ENCODE results near the gene KIF21B. TPM values are rescaled to one million over a fixed set of nuclear protein-coding genes. Genes with fewer than 3 reads are reported as not detected.
A peak's percentile ranks its signal among the peaks of the same experiment; 100 is the strongest.

KIF21B gene
- total and polyA plus RNA-seq, 4 experiments from 2014 or later: 0.55 to 94.7 (median 50.4) TPM

DNA sequence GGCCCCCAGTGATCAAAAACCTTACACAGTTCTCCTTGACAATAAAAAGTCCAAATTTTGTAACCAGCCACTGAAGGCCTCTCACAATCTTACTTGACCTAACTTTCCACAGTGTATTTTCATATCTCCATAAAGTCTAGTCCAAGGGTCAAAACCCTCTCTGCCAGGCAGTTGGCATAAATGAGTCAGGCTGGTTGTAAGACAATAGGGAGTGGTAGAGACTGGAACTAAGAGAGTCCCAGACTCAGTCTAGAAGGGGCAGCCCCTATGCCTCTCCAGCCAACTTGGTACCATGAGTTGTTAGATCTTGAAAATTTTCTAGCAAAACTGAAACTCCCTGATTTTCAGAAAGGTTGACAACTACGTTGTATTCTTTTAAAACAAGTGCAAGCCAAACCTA is 21.0 kb downstream of the KIF21B start:
- Mint-ChIP-seq H3K4me3 (no peak overlapping the region), H3K9me3 (no peaks in the 10 kb centered on the region), H3K27ac (peak overlapping the region in 2 of 7 donors; percentile 43 to 51), H3K4me1 (peaks cover 0 to 7% (median 2%) of the 10 kb centered on the region in 4 donors), H3K27me3 (no peaks in the 10 kb centered on the region), H3K36me3 (peaks cover 41 to 70% of the 10 kb centered on the region in 2 donors)
- ChIA-PET CTCF (ENCODE audit: partially characterized antibody) (interaction anchor here (0.6 kb wide), 1 partner anchor 23 kb away, joined by 3 read pairs; no protein-coding TSS in a partner anchor), POLR2A (ENCODE audit: partially characterized antibody) (interaction anchor here (1.1 kb wide), 1 partner anchor 15 kb away, joined by 3 read pairs; no protein-coding TSS in a partner anchor)
- peaks cover 75% of the 10 kb centered on the region for H3K36me3 ChIP-seq (ENCODE audit: insufficient read depth, low read length)
- H3K27ac ChIP-seq (ENCODE audit: low read depth, low read length): no peak overlapping the region
- no peaks in the 10 kb centered on the region for H3K27me3 ChIP-seq (ENCODE audit: insufficient read depth, low read length)
- no peaks in the 10 kb centered on the region for H3K9me3 ChIP-seq (ENCODE audit: control insufficient read depth in 1 of 2, low read length in 2 of 2)
- H3K4me3 ChIP-seq (ENCODE audit: low read length in 2 of 2): no peak overlapping the region
- H3K4me1 ChIP-seq (ENCODE audit: insufficient read depth, low read length): peaks cover 3% of the 10 kb centered on the region
- DNase-seq: no peak
- intact Hi-C loops (cut with micrococcal nuclease): no loop called here

GRCh38 chr1:201001962-201002361 is 21.6 kb downstream of the KIF21B start:
- intact Hi-C loops (cut with micrococcal nuclease): no loop called here
- no peak overlapping the region for H3K4me3 Mint-ChIP-seq
- H3K27me3 Mint-ChIP-seq: no peaks in the 10 kb centered on the region
- peaks cover 45 to 75% of the 10 kb centered on the region in 2 donors for H3K36me3 Mint-ChIP-seq
- no peak for DNase-seq
- no peak overlapping the region for H3K27ac ChIP-seq (ENCODE audit: low read depth, low read length)
- no peaks in the 10 kb centered on the region for H3K27me3 ChIP-seq (ENCODE audit: insufficient read depth, low read length)
- ChIA-PET CTCF (ENCODE audit: partially characterized antibody) (interaction anchor here (0.6 kb wide), 1 partner anchor 22 kb away, joined by 3 read pairs; no protein-coding TSS in a partner anchor), POLR2A (ENCODE audit: partially characterized antibody) (interaction anchor here (1.1 kb wide), 1 partner anchor 15 kb away, joined by 3 read pairs; no protein-coding TSS in a partner anchor)
- peaks cover 77% of the 10 kb centered on the region for H3K36me3 ChIP-seq (ENCODE audit: insufficient read depth, low read length)
- peaks cover 0 to 9% (median 2%) of the 10 kb centered on the region in 4 donors for H3K4me1 Mint-ChIP-seq
- H3K4me3 ChIP-seq (ENCODE audit: low read length in 2 of 2): no peak overlapping the region
- no peaks in the 10 kb centered on the region for H3K4me1 ChIP-seq (ENCODE audit: insufficient read depth, low read length)
- H3K9me3 Mint-ChIP-seq: no peaks in the 10 kb centered on the region
- peak overlapping the region in 3 of 7 donors; percentile 32 to 43 (median 43) for H3K27ac Mint-ChIP-seq
- H3K9me3 ChIP-seq (ENCODE audit: control insufficient read depth in 1 of 2, low read length in 2 of 2): no peaks in the 10 kb centered on the region

GRCh38 chr1:201000391-201000790 is 23.1 kb downstream of the KIF21B start:
- H3K4me3 Mint-ChIP-seq: no peak overlapping the region
- H3K27ac Mint-ChIP-seq: no peak overlapping the region
- no peak for DNase-seq
- Histone ChIP-seq H3K4me1 (ENCODE audit: insufficient read depth, low read length) (no peaks in the 10 kb centered on the region), H3K36me3 (ENCODE audit: insufficient read depth, low read length) (peaks cover 82% of the 10 kb centered on the region), H3K27ac (ENCODE audit: low read depth, low read length) (no peak overlapping the region), H3K27me3 (ENCODE audit: insufficient read depth, low read length) (no peaks in the 10 kb centered on the region), H3K4me3 (ENCODE audit: low read length in 2 of 2) (no peak overlapping the region), H3K9me3 (ENCODE audit: control insufficient read depth in 1 of 2, low read length in 2 of 2) (no peaks in the 10 kb centered on the region)
- no peaks in the 10 kb centered on the region for H3K9me3 Mint-ChIP-seq
- H3K27me3 Mint-ChIP-seq: no peaks in the 10 kb centered on the region
- intact Hi-C loops (cut with micrococcal nuclease): no loop called here
- H3K36me3 Mint-ChIP-seq: peaks cover 54 to 91% of the 10 kb centered on the region in 2 donors
- H3K4me1 Mint-ChIP-seq: peaks cover 0 to 7% (median 3%) of the 10 kb centered on the region in 4 donors
- ChIA-PET CTCF (ENCODE audit: partially characterized antibody) (interaction anchor here (1.8 to 1.9 kb wide), 2 partner anchors 21 to 28 kb away, joined by 5 to 9 read pairs; no protein-coding TSS in a partner anchor), POLR2A (ENCODE audit: partially characterized antibody) (no interaction called here)

GRCh38 chr1:200999667-201000066 is 23.8 kb downstream of the KIF21B start:
- intact Hi-C loops (cut with micrococcal nuclease): no loop called here
- Histone ChIP-seq H3K27me3 (ENCODE audit: insufficient read depth, low read length) (no peaks in the 10 kb centered on the region), H3K27ac (ENCODE audit: low read depth, low read length) (no peak overlapping the region), H3K4me1 (ENCODE audit: insufficient read depth, low read length) (no peaks in the 10 kb centered on the region), H3K9me3 (ENCODE audit: control insufficient read depth in 1 of 2, low read length in 2 of 2) (no peaks in the 10 kb centered on the region), H3K36me3 (ENCODE audit: insufficient read depth, low read length) (peaks cover 82% of the 10 kb centered on the region), H3K4me3 (ENCODE audit: low read length in 2 of 2) (no peak overlapping the region)
- Mint-ChIP-seq H3K4me1 (peaks cover 0 to 7% (median 3%) of the 10 kb centered on the region in 4 donors), H3K27me3 (no peaks in the 10 kb centered on the region), H3K27ac (peak overlapping the region in 1 of 7 donors; percentile 35), H3K9me3 (no peaks in the 10 kb centered on the region), H3K36me3 (peaks cover 54 to 93% of the 10 kb centered on the region in 2 donors), H3K4me3 (no peak overlapping the region)
- ChIA-PET POLR2A (ENCODE audit: partially characterized antibody) (no interaction called here), CTCF (ENCODE audit: partially characterized antibody) (interaction anchor here (1.8 to 1.9 kb wide), 2 partner anchors 20 to 27 kb away, joined by 5 to 9 read pairs; no protein-coding TSS in a partner anchor)
- DNase-seq: no peak

GRCh38 chr1:200998323-200998722 is 25.2 kb downstream of the KIF21B start:
- Mint-ChIP-seq H3K4me1 (peaks cover 0 to 7% (median 3%) of the 10 kb centered on the region in 4 donors), H3K36me3 (peaks cover 54 to 87% of the 10 kb centered on the region in 2 donors), H3K27ac (no peak overlapping the region), H3K9me3 (no peaks in the 10 kb centered on the region), H3K4me3 (peak overlapping the region in 1 of 8 donors; percentile 30), H3K27me3 (no peaks in the 10 kb centered on the region)
- ChIA-PET CTCF (ENCODE audit: partially characterized antibody) (interaction anchor here (1.0 to 1.6 kb wide), 3 partner anchors 19 to 28 kb away, joined by 4 read pairs; no protein-coding TSS in a partner anchor), POLR2A (ENCODE audit: partially characterized antibody) (no interaction called here)
- no peak overlapping the region for H3K27ac ChIP-seq (ENCODE audit: low read depth, low read length)
- DNase-seq: no peak
- no peaks in the 10 kb centered on the region for H3K4me1 ChIP-seq (ENCODE audit: insufficient read depth, low read length)
- H3K9me3 ChIP-seq (ENCODE audit: control insufficient read depth in 1 of 2, low read length in 2 of 2): no peaks in the 10 kb centered on the region
- peaks cover 77% of the 10 kb centered on the region for H3K36me3 ChIP-seq (ENCODE audit: insufficient read depth, low read length)
- no peak overlapping the region for H3K4me3 ChIP-seq (ENCODE audit: low read length in 2 of 2)
- no peaks in the 10 kb centered on the region for H3K27me3 ChIP-seq (ENCODE audit: insufficient read depth, low read length)
- intact Hi-C loops (cut with micrococcal nuclease): no loop called here

DNA sequence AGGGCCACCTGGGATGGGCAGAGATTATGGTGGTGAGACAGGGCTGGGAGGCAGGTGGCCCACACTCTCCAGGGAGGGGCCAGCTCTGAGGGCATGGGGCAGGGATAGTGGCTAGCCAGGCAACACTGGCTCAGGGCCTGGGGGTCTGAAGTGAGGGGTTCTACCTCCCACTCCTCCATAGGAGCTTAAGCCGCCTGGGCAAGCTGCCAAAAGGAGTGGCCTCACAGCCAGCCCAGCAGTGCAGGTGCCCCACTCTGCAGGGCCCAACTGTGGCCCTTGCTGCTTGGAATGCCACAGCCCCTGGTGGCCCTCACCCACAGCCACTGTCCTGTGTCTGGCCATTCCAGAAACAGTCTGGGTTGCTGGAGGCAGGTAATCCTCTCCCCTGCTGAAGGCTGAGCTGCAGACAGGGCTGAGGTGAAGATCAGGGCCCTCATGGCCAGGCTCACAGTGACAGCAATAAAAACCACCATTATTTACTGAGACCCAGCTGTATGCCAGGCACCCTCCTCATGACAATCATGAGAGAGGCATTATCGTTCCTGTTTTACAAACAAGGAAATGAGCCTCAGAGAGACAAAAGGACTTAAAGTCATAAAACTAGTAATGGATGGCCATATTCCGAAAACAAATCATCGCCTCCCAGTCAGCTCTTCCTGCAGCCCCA is 31.0 kb downstream of the KIF21B start:
- Mint-ChIP-seq H3K27ac (peak overlapping the region in 2 of 7 donors; percentile 10 to 87), H3K36me3 (peaks cover 34 to 77% of the 10 kb centered on the region in 2 donors), H3K4me3 (no peak overlapping the region), H3K9me3 (peaks cover 0 to 2% (median 0%) of the 10 kb centered on the region in 8 donors), H3K27me3 (no peaks in the 10 kb centered on the region), H3K4me1 (peaks cover 0 to 2% (median under 1%) of the 10 kb centered on the region in 4 donors)
- DNase-seq: peak in 1 of 5 donors; percentile 25
- ChIA-PET POLR2A (ENCODE audit: partially characterized antibody) (interaction anchor here (0.6 kb wide), 1 partner anchor 34 kb away, joined by 3 read pairs; no protein-coding TSS in a partner anchor), CTCF (ENCODE audit: partially characterized antibody) (interaction anchor here (1.8 to 4.3 kb wide), 3 partner anchors 12 to 20 kb away, joined by 4 to 32 read pairs (median 11); no protein-coding TSS in a partner anchor)
- Histone ChIP-seq H3K4me1 (ENCODE audit: insufficient read depth, low read length) (no peaks in the 10 kb centered on the region), H3K36me3 (ENCODE audit: insufficient read depth, low read length) (peaks cover 88% of the 10 kb centered on the region), H3K9me3 (ENCODE audit: control insufficient read depth in 1 of 2, low read length in 2 of 2) (no peaks in the 10 kb centered on the region), H3K27me3 (ENCODE audit: insufficient read depth, low read length) (no peaks in the 10 kb centered on the region), H3K4me3 (ENCODE audit: low read length in 2 of 2) (no peak overlapping the region), H3K27ac (ENCODE audit: low read depth, low read length) (no peak overlapping the region)
- intact Hi-C loops (cut with micrococcal nuclease): no loop called here

DNA sequence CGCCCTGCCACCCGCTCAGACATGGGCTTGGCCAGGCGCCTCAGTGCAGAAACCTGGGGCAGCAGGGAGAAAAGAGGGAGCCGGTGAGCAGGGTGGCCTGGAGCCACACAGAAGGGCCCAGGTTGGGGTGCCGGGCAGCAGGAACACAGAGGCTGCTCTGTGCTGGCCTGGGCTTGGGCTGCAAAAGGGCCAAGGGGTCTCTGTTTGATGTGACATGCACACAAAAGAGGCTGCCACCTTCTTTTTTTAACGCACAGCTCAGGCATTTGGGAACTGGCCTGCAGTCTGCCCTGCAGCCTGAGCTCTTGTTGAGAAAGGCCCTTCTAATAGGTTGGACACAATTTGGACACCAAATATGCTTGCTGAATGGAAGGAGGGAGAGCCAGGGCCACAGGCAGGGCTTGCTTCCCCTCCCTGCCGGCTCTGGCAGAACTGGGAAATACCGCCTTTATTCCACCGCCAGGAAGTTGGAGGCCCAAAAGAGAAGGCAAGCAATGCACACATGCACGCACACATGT is 32.4 kb downstream of the KIF21B start:
- H3K4me3 ChIP-seq (ENCODE audit: low read length in 2 of 2): no peak overlapping the region
- Mint-ChIP-seq H3K27me3 (no peaks in the 10 kb centered on the region), H3K9me3 (peaks cover 0 to 2% (median 0%) of the 10 kb centered on the region in 8 donors), H3K27ac (no peak overlapping the region), H3K36me3 (peaks cover 35 to 76% of the 10 kb centered on the region in 2 donors), H3K4me1 (no peaks in the 10 kb centered on the region), H3K4me3 (no peak overlapping the region)
- peaks cover 91% of the 10 kb centered on the region for H3K36me3 ChIP-seq (ENCODE audit: insufficient read depth, low read length)
- CTCF ChIA-PET (ENCODE audit: partially characterized antibody): interaction anchor here (1.8 to 4.3 kb wide), 3 partner anchors 11 to 19 kb away, joined by 4 to 32 read pairs (median 11); no protein-coding TSS in a partner anchor
- no peaks in the 10 kb centered on the region for H3K4me1 ChIP-seq (ENCODE audit: insufficient read depth, low read length)
- DNase-seq: no peak
- H3K9me3 ChIP-seq (ENCODE audit: control insufficient read depth in 1 of 2, low read length in 2 of 2): no peaks in the 10 kb centered on the region
- no peaks in the 10 kb centered on the region for H3K27me3 ChIP-seq (ENCODE audit: insufficient read depth, low read length)
- H3K27ac ChIP-seq (ENCODE audit: low read depth, low read length): no peak overlapping the region
- POLR2A ChIA-PET (ENCODE audit: partially characterized antibody): interaction anchor here (1.2 kb wide), 1 partner anchor 19 kb away, joined by 5 read pairs; no protein-coding TSS in a partner anchor
- intact Hi-C loops (cut with micrococcal nuclease): no loop called here

Measured in CD4-positive, alpha-beta memory T cell (primary cell).